ENCODE results near the gene RANBP3L.
A peak's percentile ranks its signal among the peaks of the same experiment; 100 is the strongest.

DNA sequence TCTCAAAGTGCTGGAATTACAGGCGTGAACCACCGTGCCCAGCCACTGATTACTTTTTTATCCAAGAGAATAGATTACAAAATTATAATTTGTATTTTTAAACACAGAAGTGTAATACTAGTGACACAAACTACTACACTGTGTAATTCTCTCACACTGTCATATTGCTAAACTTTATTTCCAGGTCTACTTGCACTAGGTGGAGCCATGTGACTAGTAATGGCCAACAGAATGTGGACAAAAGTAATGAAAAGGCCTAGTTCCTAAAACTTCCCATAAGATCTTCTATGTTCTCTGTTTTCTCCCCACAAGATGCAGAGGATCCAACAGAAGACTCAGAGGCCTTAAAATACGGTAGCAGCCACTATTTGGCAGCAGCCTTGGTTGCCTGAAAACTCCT lies 87.3 kb downstream of the RANBP3L start:
- TF ChIP-seq, protein P1, sequence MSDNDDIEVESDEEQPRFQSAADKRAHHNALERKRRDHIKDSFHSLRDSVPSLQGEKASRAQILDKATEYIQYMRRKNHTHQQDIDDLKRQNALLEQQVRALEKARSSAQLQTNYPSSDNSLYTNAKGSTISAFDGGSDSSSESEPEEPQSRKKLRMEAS (IDR thresholded peaks at IDR 0.05): no peak
- TF ChIP-seq, protein P2, sequence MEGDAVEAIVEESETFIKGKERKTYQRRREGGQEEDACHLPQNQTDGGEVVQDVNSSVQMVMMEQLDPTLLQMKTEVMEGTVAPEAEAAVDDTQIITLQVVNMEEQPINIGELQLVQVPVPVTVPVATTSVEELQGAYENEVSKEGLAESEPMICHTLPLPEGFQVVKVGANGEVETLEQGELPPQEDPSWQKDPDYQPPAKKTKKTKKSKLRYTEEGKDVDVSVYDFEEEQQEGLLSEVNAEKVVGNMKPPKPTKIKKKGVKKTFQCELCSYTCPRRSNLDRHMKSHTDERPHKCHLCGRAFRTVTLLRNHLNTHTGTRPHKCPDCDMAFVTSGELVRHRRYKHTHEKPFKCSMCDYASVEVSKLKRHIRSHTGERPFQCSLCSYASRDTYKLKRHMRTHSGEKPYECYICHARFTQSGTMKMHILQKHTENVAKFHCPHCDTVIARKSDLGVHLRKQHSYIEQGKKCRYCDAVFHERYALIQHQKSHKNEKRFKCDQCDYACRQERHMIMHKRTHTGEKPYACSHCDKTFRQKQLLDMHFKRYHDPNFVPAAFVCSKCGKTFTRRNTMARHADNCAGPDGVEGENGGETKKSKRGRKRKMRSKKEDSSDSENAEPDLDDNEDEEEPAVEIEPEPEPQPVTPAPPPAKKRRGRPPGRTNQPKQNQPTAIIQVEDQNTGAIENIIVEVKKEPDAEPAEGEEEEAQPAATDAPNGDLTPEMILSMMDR (IDR thresholded peaks at IDR 0.05): peak; percentile 15; the same call in 1 of the 3 replicates
- TF ChIP-seq, protein P3, sequence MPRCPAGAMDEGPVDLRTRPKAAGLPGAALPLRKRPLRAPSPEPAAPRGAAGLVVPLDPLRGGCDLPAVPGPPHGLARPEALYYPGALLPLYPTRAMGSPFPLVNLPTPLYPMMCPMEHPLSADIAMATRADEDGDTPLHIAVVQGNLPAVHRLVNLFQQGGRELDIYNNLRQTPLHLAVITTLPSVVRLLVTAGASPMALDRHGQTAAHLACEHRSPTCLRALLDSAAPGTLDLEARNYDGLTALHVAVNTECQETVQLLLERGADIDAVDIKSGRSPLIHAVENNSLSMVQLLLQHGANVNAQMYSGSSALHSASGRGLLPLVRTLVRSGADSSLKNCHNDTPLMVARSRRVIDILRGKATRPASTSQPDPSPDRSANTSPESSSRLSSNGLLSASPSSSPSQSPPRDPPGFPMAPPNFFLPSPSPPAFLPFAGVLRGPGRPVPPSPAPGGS (IDR thresholded peaks at IDR 0.05): no peak
- TF ChIP-seq RFX5 (IDR thresholded peaks at IDR 0.05) (no peak), JUNB (IDR thresholded peaks at IDR 0.05) (no peak), SREBF2 (IDR thresholded peaks at IDR 0.05) (no peak), ESRRA (IDR thresholded peaks at IDR 0.05; ENCODE audit: borderline replicate concordance, low read length) (no peak)
- TF ChIP-seq, protein P4, sequence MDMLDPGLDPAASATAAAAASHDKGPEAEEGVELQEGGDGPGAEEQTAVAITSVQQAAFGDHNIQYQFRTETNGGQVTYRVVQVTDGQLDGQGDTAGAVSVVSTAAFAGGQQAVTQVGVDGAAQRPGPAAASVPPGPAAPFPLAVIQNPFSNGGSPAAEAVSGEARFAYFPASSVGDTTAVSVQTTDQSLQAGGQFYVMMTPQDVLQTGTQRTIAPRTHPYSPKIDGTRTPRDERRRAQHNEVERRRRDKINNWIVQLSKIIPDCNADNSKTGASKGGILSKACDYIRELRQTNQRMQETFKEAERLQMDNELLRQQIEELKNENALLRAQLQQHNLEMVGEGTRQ (IDR thresholded peaks at IDR 0.05): no peak

All from A549 (cell line).